Stimulated activated CD8-positive, alpha-beta memory T cell treated with anti-CD3 and anti-CD28 coated beads, Interleukin-15, amount 100 ng/mL, for 1 hour (primary cell): ENCODE data around the gene MCM9.

Source experiments
- DNase-seq: peaks from one replicate; pipeline ENCODE4 v3.0.0-alpha.2; 2020; ENCODE audit warnings: low read depth

Gene MCM9

DNA sequence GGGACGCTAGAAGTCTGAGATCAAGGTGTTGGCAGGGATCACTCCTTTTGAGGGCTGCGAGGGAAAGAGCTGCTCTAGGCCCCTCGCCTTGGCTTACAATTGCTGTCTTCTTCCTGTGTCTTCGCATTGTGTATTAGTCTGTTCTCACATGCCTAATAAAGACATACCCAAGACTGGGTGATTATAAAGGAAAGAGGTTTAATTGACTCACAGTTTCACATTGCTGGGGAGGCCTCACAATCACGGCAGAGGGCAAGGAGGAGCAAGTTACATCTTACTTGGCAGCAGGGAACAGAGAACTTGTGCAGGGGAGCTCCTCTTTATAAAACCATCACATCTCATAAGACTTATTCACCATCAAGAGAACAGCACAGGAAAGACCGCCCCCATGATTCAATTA, 143.5 kb downstream of the MCM9 start:
- DNase-seq = no peak

GRCh38 chr6:118789954-118790353, 145.0 kb downstream of the MCM9 start:
- no peak for DNase-seq

- DNase-seq = no peak
Observed at GRCh38 chr6:118789419-118789818, 145.5 kb downstream of the MCM9 start.

GRCh38 chr6:118788702-118789101, 146.3 kb downstream of the MCM9 start:
- DNase-seq = no peak

DNA sequence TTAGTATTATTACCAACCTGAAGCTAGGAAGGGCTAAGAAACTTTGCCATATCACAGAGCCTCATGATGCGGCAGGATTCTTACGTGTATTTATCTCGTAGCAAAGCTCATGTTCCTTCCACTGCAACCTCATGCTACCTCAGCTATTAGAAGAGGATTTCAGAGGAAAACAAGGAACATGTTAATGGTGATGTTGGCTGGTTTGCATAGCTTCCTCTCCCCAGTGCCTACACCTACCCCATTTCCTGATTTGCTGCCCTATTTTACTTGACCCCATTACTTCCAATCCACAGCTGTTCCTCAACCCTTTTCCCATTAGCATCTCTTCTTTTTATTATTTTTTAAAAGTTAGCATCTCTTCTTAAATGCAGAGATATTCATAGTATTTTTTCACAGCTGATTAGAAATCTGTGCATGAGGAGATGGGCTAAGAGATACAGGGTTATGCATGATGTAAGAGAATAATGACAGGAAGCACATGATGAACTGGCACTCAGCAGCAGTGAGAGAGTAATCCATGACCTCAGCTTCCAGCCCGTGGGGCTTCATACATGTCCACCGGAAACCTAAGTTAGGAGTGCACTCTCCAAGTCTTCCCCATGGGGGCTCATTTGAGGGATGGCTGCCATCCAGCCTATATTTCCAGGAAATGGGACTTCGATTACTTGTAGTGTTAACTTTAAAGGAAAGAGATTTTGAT, 147.1 kb downstream of the MCM9 start:
- no peak for DNase-seq

DNA sequence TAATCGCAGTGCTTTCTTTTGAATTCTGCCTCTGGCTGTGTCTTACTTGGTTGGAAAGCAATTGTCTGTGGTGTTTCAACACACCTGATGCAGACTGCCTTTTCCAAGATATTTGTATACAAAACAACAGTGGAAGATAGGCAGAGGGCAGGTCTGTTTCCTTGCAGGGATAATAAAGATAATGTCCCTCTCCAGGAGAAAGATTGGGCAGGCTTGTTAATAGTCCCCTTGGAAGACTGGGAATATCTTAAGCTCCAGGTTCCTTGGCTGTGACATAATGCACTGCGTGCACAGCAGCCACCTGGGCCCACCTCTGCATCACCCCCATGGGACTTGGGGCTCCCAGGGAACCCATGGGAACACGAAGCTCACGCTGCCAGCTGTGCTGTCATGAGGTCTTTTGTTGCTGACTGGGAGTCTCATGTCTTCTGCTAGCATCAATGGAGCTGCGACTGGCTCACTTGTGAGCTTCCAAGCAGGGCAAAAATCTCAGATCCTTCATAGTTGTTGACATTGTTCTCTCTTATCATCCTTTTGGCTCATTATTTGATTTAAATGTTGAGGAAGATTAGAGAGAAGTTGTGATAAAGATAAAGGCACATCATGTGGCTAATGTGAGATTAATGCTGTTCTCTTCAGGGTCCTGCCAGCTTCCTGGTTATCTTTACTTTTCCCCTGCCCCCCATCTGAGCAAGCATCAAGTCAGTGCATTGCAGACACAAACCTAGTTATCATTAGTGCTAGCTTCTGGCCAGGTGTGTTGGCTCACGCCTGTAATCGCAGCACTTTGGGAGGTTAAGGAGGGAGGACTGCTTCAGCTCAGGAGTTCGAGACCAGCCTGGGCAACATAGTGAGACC, 148.1 kb downstream of the MCM9 start:
- no peak for DNase-seq

GRCh38 chr6:118785601-118786000, 149.4 kb downstream of the MCM9 start:
- DNase-seq = no peak

- DNase-seq = no peak
Observed at GRCh38 chr6:118784641-118785164, 150.3 kb downstream of the MCM9 start.

GRCh38 chr6:118783931-118784550, 150.9 kb downstream of the MCM9 start:
- DNase-seq = no peak

GRCh38 chr6:118782651-118783050, 152.3 kb downstream of the MCM9 start:
- no peak for DNase-seq

GRCh38 chr6:118781897-118782296, 153.1 kb downstream of the MCM9 start:
- DNase-seq = no peak

DNA sequence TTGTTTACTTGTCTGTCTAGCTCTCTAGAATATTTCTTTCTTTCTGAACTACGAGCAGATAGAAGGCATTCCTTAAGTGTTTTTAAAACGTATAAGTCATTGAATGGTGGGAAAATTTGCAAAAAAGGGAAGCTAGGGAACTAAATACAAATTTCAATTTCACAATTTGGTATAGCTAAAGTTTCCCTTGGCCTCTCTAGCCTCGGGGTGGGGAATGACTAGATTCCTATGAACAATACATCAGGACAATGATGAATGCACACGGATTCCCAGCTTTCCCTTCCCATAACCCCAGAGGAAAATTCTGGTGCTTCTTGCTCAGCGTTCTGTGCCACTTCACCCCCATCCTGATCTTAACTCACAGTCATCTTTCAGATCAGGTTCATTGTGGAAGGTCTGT, 154.3 kb downstream of the MCM9 start:
- no peak for DNase-seq

- DNase-seq = peak; percentile 47
Observed at GRCh38 chr6:118776607-118777549, 158.1 kb downstream of the MCM9 start.

DNA sequence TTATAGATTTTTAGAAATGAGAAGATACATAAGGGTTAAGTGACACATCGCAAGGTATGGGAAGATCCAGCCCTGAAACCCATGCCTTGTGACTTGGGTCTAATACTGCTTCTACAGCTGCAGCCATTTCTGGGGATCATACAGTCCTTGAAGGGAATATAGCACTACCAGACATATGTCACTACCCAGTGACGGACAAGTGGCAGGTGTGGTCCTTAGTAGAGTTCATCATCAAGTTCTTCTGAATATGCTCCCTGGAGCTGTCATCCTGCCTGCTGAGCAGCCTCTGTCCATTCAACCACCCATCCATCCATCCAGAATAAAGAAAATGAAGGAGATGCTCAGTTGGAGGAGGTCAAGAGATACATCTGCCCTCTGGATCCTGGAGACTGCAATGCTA, 159.6 kb downstream of the MCM9 start:
- no peak for DNase-seq

DNA sequence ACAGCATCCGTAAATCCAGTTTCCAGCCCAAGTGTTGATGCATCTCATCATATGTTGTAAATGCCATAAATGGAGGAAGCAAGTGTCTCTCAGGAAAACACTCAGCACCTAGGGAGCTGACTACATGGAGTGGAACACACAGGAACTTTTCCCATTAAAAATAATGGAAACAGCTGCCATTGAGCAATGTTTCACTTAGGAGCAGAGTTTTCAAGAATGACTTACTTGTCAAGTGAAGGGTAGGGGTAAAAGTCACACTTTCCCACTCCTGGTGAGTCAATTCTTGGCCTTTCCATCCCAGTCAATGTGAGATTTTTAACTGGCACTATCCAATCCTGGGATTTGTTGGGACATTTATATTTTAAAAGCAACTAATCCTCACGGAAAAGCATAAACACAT, 160.4 kb downstream of the MCM9 start:
- DNase-seq = no peak

GRCh38 chr6:118772886-118773285, 162.1 kb downstream of the MCM9 start:
- no peak for DNase-seq

- no peak for DNase-seq
Observed at GRCh38 chr6:118771253-118771652, 163.7 kb downstream of the MCM9 start.

- DNase-seq = no peak
Observed at GRCh38 chr6:118770835-118771234, 164.1 kb downstream of the MCM9 start.

GRCh38 chr6:118770112-118770788, 164.7 kb downstream of the MCM9 start:
- DNase-seq = no peak

DNA sequence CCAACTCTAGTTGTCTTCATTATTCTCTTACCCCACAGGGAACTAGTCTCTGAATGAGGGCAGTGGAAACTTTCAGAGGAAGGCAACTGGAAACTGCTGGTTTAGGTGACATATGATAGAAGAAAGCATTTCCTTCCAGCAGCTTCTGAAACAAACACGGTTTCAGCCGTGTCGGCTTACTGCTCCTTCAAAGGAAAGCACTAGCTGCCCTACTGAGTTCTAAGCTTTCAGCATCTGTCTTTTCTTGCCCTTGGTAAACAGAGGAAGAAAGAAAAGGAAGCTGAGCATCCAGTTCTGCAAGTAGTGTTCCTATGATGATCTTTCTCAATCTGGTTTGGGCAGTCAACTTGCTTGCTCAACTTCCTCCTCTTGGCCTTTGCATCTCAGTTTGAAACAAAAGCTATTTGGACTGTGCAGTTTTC, 166.0 kb downstream of the MCM9 start:
- no peak for DNase-seq

- DNase-seq = no peak
Observed at GRCh38 chr6:118768441-118768840, 166.5 kb downstream of the MCM9 start.
